ENCODE measurements around the gene ASPHD2.

DNA sequence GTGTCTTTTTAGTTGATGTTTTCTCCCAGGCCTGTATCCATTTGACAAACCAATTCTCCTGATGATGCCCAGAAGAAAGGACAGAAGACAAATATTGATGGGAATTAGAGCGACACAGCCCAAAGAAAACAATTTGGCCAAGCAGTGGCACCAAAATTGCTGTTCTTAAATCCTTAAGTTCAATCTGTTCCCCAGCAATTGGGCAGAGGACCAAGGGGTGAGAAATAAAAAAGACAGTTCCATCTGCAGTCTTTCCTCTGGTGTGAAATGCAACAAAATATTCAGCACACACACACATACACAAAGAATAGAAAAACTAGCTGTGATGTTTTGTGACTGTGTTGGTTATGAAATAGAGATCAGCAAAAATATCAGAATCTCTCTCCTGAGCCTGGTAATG, 38.0 kb upstream of the ASPHD2 start:
- TF ChIP-seq, protein P1, sequence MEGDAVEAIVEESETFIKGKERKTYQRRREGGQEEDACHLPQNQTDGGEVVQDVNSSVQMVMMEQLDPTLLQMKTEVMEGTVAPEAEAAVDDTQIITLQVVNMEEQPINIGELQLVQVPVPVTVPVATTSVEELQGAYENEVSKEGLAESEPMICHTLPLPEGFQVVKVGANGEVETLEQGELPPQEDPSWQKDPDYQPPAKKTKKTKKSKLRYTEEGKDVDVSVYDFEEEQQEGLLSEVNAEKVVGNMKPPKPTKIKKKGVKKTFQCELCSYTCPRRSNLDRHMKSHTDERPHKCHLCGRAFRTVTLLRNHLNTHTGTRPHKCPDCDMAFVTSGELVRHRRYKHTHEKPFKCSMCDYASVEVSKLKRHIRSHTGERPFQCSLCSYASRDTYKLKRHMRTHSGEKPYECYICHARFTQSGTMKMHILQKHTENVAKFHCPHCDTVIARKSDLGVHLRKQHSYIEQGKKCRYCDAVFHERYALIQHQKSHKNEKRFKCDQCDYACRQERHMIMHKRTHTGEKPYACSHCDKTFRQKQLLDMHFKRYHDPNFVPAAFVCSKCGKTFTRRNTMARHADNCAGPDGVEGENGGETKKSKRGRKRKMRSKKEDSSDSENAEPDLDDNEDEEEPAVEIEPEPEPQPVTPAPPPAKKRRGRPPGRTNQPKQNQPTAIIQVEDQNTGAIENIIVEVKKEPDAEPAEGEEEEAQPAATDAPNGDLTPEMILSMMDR (IDR thresholded peaks at IDR 0.05) = no peak
- TF ChIP-seq POLR2AphosphoS5 (IDR thresholded peaks at IDR 0.05) (no peak), POLR2A (IDR thresholded peaks at IDR 0.05) (no peak)

Measured in transverse colon (tissue), 4 donors.